ENCODE measurements around the gene CTNND2. TPM values are rescaled to one million over a fixed set of nuclear protein-coding genes. Genes with fewer than 3 reads are reported as not detected.
A peak's percentile ranks its signal among the peaks of the same experiment; 100 is the strongest.

Gene CTNND2
- total and polyA plus RNA-seq, 9 of the 15 experiments (the other 6 are each of a cell fraction or from before 2014, with no cell fraction given): 0.03 to 0.35 TPM; not detected in 7

DNA sequence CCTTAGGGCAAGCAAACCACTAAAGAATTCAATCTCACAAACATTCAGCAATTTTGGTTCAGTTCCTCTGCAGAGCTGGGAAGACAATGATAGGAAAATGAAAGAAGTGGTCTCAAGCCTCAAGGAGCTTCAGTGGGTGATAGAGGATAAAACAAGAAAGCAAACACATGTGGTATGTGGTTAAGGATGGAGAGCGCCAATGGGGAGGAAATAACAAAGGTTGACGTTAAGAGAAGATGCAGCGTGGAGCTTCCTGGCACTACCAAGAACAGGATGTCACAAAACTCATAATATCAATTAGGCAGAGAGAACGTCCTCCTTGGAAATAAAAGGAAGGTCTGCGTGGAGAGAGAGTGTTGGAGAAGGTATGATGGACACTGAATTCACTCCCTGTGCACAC lies 731.8 kb downstream of the CTNND2 start:
- ChIA-PET CTCF (ENCODE audit: low intra/inter-chr PET ratio) (no interaction called here), POLR2A (no interaction called here)
- 0% methylated on average over 5 of the region's 5 CpGs for WGBS (ENCODE audit: insufficient coverage, low coverage, missing lambda C conversion rate)
- FAIRE-seq (no peak), DNase-seq (ENCODE audit: extremely low read depth in 1 of 4, low spot score in 3 of 4) (no peak), ATAC-seq (no peak)
- Histone ChIP-seq H3K4me2 (ENCODE audit: insufficient read depth, low read length) (no peak overlapping the region), H3K9me3 (replicated peaks; ENCODE audit: control insufficient read depth, insufficient read depth, low read depth, low read length) (no peaks in the 10 kb centered on the region), H3K9ac (ENCODE audit: insufficient read depth in 1 of 2, low read depth in 2 of 2, low read length in 2 of 2) (no peak overlapping the region), H3K79me2 (ENCODE audit: control insufficient read depth, insufficient read depth, low read length) (no peaks in the 10 kb centered on the region), H2AFZ (ENCODE audit: low read depth, low read length) (no peak overlapping the region), H3K4me3 (no peak overlapping the region), H4K20me1 (replicated peaks; ENCODE audit: control insufficient read depth, insufficient read depth, low read length) (no peaks in the 10 kb centered on the region), H3K4me1 (replicated peaks in 1 of 2; ENCODE audit: control insufficient read depth in 2 of 2, insufficient read depth in 2 of 2, low read length in 2 of 2) (no peaks in the 10 kb centered on the region), H3K36me3 (ENCODE audit: control insufficient read depth, insufficient read depth, low read length) (no peaks in the 10 kb centered on the region), H3K9me1 (ENCODE audit: control insufficient read depth, insufficient read depth, low read length) (no peaks in the 10 kb centered on the region), H3K27me3 (ENCODE audit: control insufficient read depth in 2 of 2, insufficient read depth in 2 of 2, low read length in 2 of 2) (no peaks in the 10 kb centered on the region), H3K27ac (ENCODE audit: extremely low read depth, low read depth, low read length) (no peak overlapping the region)
- TF ChIP-seq NCOA6 (IDR thresholded peaks at IDR 0.05): no peak
- no peak for TF ChIP-seq ZNF239 (CRISPR knock-in tag; IDR thresholded peaks at IDR 0.05)
- no peak for TF ChIP-seq ZNF140 (CRISPR knock-in tag; IDR thresholded peaks at IDR 0.05)
- no peak for TF ChIP-seq ZEB2 (IDR thresholded peaks at IDR 0.05)
- TF ChIP-seq GTF2E2 (tag; IDR thresholded peaks at IDR 0.05): no peak
- TF ChIP-seq POLR2AphosphoS2 (IDR thresholded peaks at IDR 0.05; ENCODE audit: low read length): no peak
- no peak for TF ChIP-seq HDAC8 (tag; IDR thresholded peaks at IDR 0.05)
- BruUV-seq (replicated peaks): no TSS peak
- in situ Hi-C loops (cut with MboI): loop anchor here (25.0 kb wide), 1 partner anchor 710 kb away; no protein-coding TSS in a partner anchor
- intact Hi-C loops (cut with micrococcal nuclease): loop anchor here (10.0 kb wide), 1 partner anchor 478 kb away; no protein-coding TSS in a partner anchor

DNA sequence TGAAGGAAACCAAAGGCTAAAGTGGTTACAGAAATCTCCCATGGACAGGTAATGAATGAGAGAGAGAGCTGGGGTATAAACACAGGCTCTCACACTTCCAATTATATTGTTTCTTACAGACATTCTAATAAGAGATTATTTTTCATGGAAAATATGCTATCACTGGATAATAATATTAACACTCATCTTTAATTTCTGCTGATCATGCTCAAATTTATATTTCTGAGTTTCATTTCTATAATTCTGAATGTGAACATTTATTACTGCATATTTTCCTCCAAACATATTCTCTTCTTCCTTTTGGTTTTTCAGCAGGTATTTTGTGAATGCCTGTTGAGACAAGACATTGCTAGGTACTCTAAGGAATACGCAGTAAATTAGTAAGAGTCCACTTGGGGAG lies 733.0 kb downstream of the CTNND2 start:
- no peak for FAIRE-seq
- no peak overlapping the region for H3K9ac ChIP-seq (ENCODE audit: insufficient read depth in 1 of 2, low read depth in 2 of 2, low read length in 2 of 2)
- H3K4me2 ChIP-seq (ENCODE audit: insufficient read depth, low read length): no peak overlapping the region
- WGBS (ENCODE audit: insufficient coverage, low coverage, missing lambda C conversion rate): 0% methylated on average over 1 of the region's 1 CpG
- H3K4me3 ChIP-seq: no peak overlapping the region
- no peak for ATAC-seq
- no peaks in the 10 kb centered on the region for H4K20me1 ChIP-seq (replicated peaks; ENCODE audit: control insufficient read depth, insufficient read depth, low read length)
- H3K27me3 ChIP-seq (ENCODE audit: control insufficient read depth in 2 of 2, insufficient read depth in 2 of 2, low read length in 2 of 2): no peaks in the 10 kb centered on the region
- CTCF ChIA-PET (ENCODE audit: low intra/inter-chr PET ratio): no interaction called here
- H3K79me2 ChIP-seq (ENCODE audit: control insufficient read depth, insufficient read depth, low read length): no peaks in the 10 kb centered on the region
- H3K9me1 ChIP-seq (ENCODE audit: control insufficient read depth, insufficient read depth, low read length): no peaks in the 10 kb centered on the region
- H3K27ac ChIP-seq (ENCODE audit: extremely low read depth, low read depth, low read length): no peak overlapping the region
- intact Hi-C loops (cut with micrococcal nuclease) (loop anchor here (10.0 kb wide), 1 partner anchor 476 kb away; no protein-coding TSS in a partner anchor), in situ Hi-C loops (cut with MboI) (loop anchor here (25.0 kb wide), 1 partner anchor 709 kb away; no protein-coding TSS in a partner anchor)
- H3K36me3 ChIP-seq (ENCODE audit: control insufficient read depth, insufficient read depth, low read length): no peaks in the 10 kb centered on the region
- no peak overlapping the region for H2AFZ ChIP-seq (ENCODE audit: low read depth, low read length)
- BruUV-seq (replicated peaks): no TSS peak
- DNase-seq (ENCODE audit: extremely low read depth in 1 of 4, low spot score in 3 of 4): no peak
- POLR2A ChIA-PET: no interaction called here
- H3K9me3 ChIP-seq (replicated peaks; ENCODE audit: control insufficient read depth, insufficient read depth, low read depth, low read length): no peaks in the 10 kb centered on the region
- no peaks in the 10 kb centered on the region for H3K4me1 ChIP-seq (replicated peaks in 1 of 2; ENCODE audit: control insufficient read depth in 2 of 2, insufficient read depth in 2 of 2, low read length in 2 of 2)
- TF ChIP-seq ZNF395 (CRISPR knock-in tag; IDR thresholded peaks at IDR 0.05): no peak
- TF ChIP-seq ZNF584 (CRISPR knock-in tag; IDR thresholded peaks at IDR 0.05; ENCODE audit: low read depth): no peak
- TF ChIP-seq MAFF (IDR thresholded peaks at IDR 0.05; ENCODE audit: low read length): peak; percentile 18; the same call in 1 of the 2 replicates
- 0 out of 2 replicates have a peak, but pooled peaks have one; percentile 28 for TF ChIP-seq MAFG (tag; conservative IDR thresholded peaks at IDR 0.05)
- TF ChIP-seq ZNF592 (IDR thresholded peaks at IDR 0.05): no peak
- no peak for TF ChIP-seq IRF2 (CRISPR knock-in tag; IDR thresholded peaks at IDR 0.05)

All from K562 (cell line).